Stimulated activated CD4-positive, alpha-beta T cell treated with anti-CD3 and anti-CD28 coated beads, Interleukin-15, amount 100 ng/mL, for 48 hours (primary cell): Measurements from ENCODE around the gene AKIP1.
"Not testable (repeated sequence)": the region's sequence is repeated elsewhere in the genome, so short reads cannot be mapped to it uniquely, and the experiment has no call there.

Source experiments
- DNase-seq, 2 donors: peaks; one replicate each; pipeline ENCODE4 v3.0.0-alpha.2; 2020; ENCODE audit warnings: low read depth in 2 of 2

The AKIP1 gene

DNA sequence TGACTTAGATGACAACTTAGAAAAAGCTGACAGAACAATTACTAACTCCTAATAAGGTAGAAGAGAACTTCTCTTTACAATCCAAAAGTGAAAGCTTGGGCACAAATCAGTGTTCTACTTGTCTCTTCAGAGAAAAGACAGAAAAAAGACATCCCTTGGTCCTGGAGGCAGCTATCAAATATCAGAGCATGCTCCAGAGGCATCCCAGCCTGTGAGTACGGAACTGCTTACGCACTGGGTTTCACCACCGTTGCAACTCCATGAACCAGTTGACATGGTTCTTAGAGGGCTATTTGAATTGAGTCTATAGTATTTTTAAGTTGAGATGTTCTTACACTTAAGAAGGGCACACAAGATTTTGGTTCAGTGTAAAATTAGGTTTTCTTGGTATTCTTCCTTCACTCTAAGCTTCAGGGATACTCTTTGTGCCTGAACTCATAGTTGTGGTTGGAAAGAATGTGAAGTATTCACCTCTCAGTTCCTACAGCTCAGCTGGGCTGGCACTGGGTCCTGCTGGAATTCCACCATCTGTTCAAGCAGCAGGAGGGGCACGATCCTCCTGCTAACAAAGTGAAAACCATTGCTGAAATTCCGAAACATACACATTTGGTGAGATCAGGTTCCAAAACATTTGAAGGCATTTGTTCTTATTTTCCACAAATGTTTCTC is 6.3 kb downstream of the AKIP1 start:
- DNase-seq: no peak

DNA sequence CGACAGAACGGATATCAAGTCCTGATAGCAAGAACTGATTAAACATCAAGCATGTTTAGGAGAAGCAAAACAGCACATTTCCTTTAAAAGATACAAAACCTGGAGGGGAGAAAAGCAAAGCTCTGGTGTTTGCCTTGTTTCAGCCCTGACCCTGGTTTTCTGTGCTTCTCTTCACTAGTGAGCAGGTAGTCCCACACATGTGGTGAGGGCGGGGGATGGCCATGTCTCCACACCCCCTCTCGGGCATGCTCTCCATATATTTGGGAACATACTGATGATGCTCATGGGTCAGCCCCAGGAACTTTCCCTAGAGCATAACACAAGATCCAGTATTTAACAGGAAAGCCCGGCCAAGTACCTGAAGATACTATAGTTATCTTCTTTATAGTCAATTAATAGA is 11.7 kb downstream of the AKIP1 start:
- no peak for DNase-seq

DNA sequence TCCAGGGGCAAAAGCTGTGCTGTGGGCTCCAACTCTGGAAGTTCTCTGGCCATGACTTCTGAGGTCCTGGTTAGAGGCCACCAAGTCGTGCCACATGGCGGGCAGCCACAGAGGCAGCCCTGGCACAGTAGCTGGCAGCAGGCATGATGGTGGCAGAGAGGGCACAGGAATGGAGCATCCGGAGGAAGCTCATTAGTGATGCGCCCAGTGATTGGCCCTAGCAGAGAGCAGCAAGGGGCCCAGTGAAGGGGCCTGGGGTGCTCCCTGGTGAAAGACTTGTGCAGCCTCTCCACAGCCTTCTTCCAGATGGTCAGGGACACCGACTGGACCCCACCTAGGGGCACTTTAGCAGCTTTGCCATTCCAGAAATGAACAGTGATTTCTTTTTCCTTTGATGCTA is 14.7 kb downstream of the AKIP1 start:
- DNase-seq: no peak

GRCh38 chr11:8926236-8926635 is 15.2 kb downstream of the AKIP1 start:
- DNase-seq: no peak

- DNase-seq: no peak
Observed at GRCh38 chr11:8927233-8927632, 16.2 kb downstream of the AKIP1 start.

DNA sequence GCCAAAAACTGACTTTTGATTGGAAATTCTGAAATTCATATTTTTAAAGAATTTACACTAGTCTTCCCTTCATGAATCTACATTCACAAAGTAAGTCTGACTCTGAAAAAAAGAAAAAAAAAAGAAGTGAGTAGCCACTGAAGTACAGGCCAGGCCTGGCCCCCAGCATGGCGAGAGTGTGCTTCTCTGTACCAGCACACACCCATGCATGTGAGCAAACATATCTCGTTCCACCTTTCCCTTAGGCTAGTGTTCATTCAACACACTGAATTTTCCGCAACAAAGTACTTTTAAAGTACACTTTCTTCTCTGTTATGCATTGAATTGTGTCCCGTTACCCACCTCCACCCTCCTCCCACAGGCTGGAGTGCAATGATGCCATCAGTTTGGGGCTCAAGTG is 17.2 kb downstream of the AKIP1 start:
- no peak for DNase-seq

GRCh38 chr11:8928981-8929615 is 18.1 kb downstream of the AKIP1 start:
- no peak for DNase-seq

- DNase-seq: no peak
Observed at GRCh38 chr11:8930456-8931175, 19.6 kb downstream of the AKIP1 start.

DNA sequence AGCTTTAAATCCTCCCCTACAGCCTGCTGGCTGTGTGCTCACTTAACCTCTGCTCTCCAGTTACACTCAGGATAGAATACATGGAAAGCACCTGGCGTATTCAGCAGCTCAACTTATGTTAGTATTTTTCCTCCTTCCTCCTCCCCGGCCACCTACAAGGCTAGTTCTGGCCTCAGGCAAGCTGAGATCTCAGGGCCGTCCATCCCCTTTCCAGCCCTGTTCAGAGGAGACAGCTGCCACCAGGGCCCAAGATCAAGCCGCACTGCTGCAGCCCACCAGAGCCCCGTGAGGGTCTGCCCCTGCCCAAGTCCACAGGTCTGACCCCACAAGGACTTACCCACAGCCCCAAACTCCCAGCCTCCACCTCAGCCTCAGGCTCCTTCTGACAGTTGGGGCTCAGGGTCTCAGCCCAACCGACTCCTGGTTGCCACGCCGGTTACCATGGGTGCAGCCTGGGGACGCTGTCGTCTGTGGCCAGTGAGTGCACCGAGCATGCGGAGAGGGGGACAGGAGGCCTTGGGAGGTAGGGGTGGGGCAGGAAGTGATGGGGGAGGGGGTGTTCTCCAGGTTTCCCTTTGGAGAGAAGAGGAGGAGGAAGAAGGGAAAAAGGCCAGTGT is 21.7 kb downstream of the AKIP1 start, which contains the start of gene C11orf16:
Gene C11orf16, minus strand, starts transcription at position 384 of the 617 bp plus-strand sequence. CDS start 639 bp downstream, outside the sequence.
- DNase-seq: no peak

DNA sequence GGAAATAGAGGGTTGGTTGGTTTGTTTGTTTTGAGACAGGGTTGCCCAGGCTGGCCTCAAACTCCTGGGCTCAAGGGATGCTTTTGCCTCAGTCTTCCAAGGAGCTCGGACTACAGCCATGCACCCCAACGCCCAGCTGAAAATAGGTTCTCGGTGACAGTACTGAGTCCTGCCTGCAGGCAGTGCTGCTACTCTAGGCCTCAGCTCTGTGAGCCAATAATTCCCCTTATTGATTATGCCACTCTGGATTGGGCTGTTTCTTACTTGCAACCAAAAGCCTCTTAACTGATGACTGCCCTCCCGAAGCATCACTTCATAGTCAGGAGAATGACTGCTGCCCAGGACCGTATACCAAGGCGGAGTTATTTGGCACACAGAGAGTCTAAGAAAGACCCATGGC is 22.9 kb downstream of the AKIP1 start:
- DNase-seq: no peak

- no peak for DNase-seq
Observed at GRCh38 chr11:8934742-8935488, 23.9 kb downstream of the AKIP1 start.

DNA sequence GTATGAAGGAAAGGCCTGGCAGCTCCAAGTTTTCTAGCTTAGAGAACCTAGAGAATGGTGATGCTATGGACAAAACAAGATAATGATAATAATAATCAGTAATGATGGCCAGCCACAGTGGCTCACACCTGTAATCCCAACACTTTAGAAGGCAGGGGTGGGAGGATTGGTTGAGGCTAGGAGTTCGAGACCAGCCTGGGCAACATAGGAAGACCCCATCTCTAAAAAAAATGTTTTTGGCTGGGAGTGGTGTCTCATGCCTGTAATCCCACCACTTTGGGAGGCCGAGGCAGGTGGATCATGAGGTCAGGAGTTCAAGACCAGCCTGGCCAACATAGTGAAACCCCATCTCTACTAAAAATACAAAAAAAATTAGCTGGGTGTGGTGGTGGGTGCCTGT is 24.8 kb downstream of the AKIP1 start:
- DNase-seq: not testable (repeated sequence)

GRCh38 chr11:8937159-8937558 is 26.2 kb downstream of the AKIP1 start:
- DNase-seq: no peak

DNA sequence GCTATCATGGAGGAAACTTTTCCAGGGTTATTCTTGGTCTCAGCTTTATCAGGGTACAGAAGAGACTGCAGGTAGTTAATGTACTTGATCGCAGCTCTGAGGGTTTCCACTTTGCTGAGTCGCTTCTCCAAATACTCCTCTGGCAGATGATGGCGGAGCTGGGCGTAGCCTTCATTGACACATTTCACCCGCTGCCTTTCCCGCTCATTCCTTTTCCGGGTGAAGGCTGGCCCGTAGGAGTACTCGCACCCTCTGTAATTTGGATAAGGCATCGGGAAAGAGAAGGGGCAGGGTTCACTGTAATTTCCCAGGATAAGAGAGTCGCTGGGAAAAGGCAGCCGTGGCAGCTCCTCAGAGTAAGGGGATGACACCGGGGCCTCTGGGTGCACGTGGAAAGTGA is 26.7 kb downstream of the AKIP1 start:
- DNase-seq: no peak

DNA sequence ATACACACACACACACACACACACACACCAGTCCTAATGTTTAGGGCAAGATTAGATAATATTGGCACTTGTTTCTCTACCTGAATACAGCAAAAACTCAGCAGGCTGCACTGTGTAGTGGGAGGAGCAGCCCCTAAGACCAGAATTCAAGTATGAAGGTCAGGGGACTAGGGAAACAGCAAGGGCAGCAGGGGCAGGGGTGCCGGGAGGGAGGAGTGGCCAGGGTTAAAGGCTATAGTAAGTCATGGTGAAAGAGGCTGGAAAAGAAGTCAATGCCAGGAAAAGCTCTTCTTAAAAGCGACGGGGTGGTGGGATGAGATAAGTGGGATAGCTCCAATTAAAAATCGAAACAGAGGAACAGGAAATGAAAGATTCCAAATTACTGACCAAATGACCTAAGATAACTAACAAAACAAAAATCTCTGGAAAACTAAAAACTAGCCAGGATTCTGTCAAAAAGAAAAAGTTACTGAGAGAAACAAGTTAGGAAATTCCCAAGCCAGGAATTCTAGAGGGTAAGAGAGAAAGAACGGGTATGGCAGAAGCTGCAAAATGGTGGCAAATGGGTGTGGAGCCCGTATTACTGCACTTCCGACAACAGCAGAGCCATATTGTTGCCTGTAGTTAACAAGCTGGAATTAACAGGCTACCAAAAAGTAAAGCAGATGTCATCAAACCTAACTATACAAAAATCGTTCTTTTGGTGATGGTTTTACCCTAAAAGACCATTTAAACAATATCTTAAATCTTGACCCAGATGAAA is 30.5 kb downstream of the AKIP1 start:
- DNase-seq: no peak

- no peak for DNase-seq
Observed at GRCh38 chr11:8942518-8943066, 31.6 kb downstream of the AKIP1 start, which contains the start of gene ASCL3. TSS of gene ASCL3 (minus strand) at chr11:8943016. CDS start at chr11:8938161, 4,855 bp downstream.

GRCh38 chr11:8947230-8947943 is 36.4 kb downstream of the AKIP1 start:
- DNase-seq: no peak

DNA sequence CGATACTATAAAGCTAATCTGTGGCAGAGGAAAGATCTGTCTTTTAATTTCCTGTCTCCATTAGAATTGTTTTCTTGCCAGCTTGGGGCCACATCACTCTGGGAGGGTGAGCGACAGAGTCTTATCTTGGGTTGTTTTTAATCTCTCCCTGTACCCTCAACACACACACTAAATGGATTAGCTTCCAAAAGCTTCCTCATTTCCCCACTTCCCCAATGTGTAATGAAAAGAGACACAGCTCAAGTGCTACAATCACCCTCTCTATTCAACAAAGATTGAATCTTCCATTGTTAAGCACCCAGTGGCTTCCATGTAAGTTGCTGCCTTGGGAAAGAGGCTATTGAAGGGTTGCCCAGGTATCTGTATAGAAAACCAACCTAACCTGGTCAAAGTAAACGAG is 37.9 kb downstream of the AKIP1 start:
- no peak for DNase-seq

GRCh38 chr11:8956860-8957259 is 45.9 kb downstream of the AKIP1 start:
- no peak for DNase-seq
